GM10266 (cell line): ENCODE measurements around the gene TNS3.

Experiments
- DNase-seq: peaks from one replicate; pipeline ENCODE4 v3.0.0; 2012; ENCODE audit errors: extremely low spot score
- CTCF ChIP-seq: IDR thresholded peaks from 2 replicates; pipeline ENCODE4 v1.5.1; 2012; ENCODE audit warnings: mild to moderate bottlenecking, low read depth; ENCODE audit not compliant: control insufficient read depth, insufficient read depth; ENCODE audit errors: missing control alignments

TNS3 gene

GRCh38 chr7:47239034-47239433 lies 342.9 kb downstream of the TNS3 start:
- DNase-seq: no peak
- TF ChIP-seq CTCF: no peak

- no peak for TF ChIP-seq CTCF
- no peak for DNase-seq
Observed at GRCh38 chr7:47236480-47237129, 345.3 kb downstream of the TNS3 start.

- TF ChIP-seq CTCF: no peak
- no peak for DNase-seq
Observed at GRCh38 chr7:47233996-47234395, 347.9 kb downstream of the TNS3 start.

GRCh38 chr7:47232751-47233412 lies 349.0 kb downstream of the TNS3 start:
- DNase-seq: no peak
- no peak for TF ChIP-seq CTCF

- TF ChIP-seq CTCF: no peak
- DNase-seq: no peak
Observed at GRCh38 chr7:47231627-47232026, 350.3 kb downstream of the TNS3 start.

- TF ChIP-seq CTCF: no peak
- DNase-seq: no peak
Observed at GRCh38 chr7:47231032-47231431, 350.9 kb downstream of the TNS3 start.

GRCh38 chr7:47228386-47229014 lies 353.4 kb downstream of the TNS3 start:
- TF ChIP-seq CTCF: no peak
- no peak for DNase-seq
